ENCODE results near the gene TIMP1. TPM values are rescaled to one million over a fixed set of nuclear protein-coding genes. Genes with fewer than 3 reads are reported as not detected.
A peak's percentile ranks its signal among the peaks of the same experiment; 100 is the strongest.

TIMP1 gene
- total and polyA plus RNA-seq, 10 of the 15 experiments (the other 5 are each of a cell fraction or from before 2014, with no cell fraction given) = 101 to 341 (median 134) TPM

DNA sequence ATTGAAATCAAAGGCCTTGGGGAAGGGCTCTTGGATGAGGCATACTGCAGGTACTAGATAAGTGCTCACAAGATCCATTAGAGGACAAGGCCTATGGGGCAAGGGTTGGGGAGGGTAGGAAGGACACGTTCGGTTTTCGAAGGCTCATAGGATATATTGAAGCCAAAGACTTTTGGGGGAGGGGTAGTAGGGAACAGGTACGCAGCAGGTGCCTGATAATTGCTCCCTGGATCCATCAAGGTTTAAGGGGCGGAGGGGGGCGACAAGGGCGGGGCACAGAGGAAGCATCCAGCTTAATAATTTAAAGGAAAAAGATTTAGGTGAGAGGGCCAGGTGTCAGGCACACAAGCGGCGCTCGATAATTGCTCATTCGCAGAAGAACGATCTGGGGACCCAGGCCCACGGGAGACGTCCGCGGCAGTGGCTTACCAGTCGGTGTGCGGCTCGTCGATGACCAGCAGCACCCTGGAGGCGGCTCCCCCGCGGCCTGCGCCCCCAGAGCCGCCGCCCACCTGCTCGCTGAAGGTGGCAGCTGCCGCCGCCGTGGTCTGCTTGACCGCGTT is 36.8 kb downstream of the TIMP1 start:
- SMC1A ChIA-PET (ENCODE audit: uncharacterized antibody, unreplicated experiment) = interaction anchor here (1.3 kb wide), 1 partner anchor 37 kb away, joined by 3 read pairs; the partner anchor contains the start of gene TIMP1
- Histone ChIP-seq H4K20me1 (ENCODE audit: control insufficient read depth, insufficient read depth) (no peaks in the 10 kb centered on the region; the same call in 1 of the 2 replicates), H3K9ac (ENCODE audit: control insufficient read depth, insufficient read depth, low read length) (no peak overlapping the region), H3K79me2 (ENCODE audit: control insufficient read depth, insufficient read depth, low read length) (no peaks in the 10 kb centered on the region), H3K4me2 (ENCODE audit: control insufficient read depth, insufficient read depth) (peak overlapping the region; percentile 3; the same call in 1 of the 2 replicates), H3K27ac (ENCODE audit: control insufficient read depth, insufficient read depth) (no peak overlapping the region), H3K4me1 (ENCODE audit: control insufficient read depth, insufficient read depth, low read length) (no peaks in the 10 kb centered on the region), H2AFZ (ENCODE audit: control insufficient read depth, low read depth, low read length) (no peak overlapping the region), H3K36me3 (ENCODE audit: control insufficient read depth in 2 of 2, insufficient read depth in 2 of 2, low read length in 1 of 2) (no peaks in the 10 kb centered on the region), H3K4me3 (no peak overlapping the region), H3K9me3 (replicated peaks; ENCODE audit: control insufficient read depth, insufficient read depth, low read length) (no peaks in the 10 kb centered on the region; the same call in 2 of the 3 replicates), H3K27me3 (replicated peaks in 1 of 2; ENCODE audit: control insufficient read depth in 2 of 2, insufficient read depth in 2 of 2, low read length in 1 of 2) (no peaks in the 10 kb centered on the region)
- CTCF ChIA-PET = interaction anchor here (1.2 to 1.4 kb wide), 2 partner anchors 10 to 25 kb away, joined by 3 to 4 read pairs; no protein-coding TSS in a partner anchor
- DNase-seq (ENCODE audit: low read depth, low spot score) (no peak), ATAC-seq (no peak), FAIRE-seq (no peak)
- intact Hi-C loops (cut with micrococcal nuclease; ENCODE audit: unreplicated experiment) = no loop called here
- BruUV-seq (replicated peaks) = no TSS peak
- POLR2A ChIA-PET = no interaction called here
- 63% methylated on average over 23 of the region's 32 CpGs for WGBS (ENCODE audit: insufficient coverage, insufficient replicate concordance, low lambda C conversion rate, missing lambda C conversion rate)
- in situ Hi-C loops (cut with MboI) = no loop called here
- RAD21 ChIA-PET (ENCODE audit: unreplicated experiment) = no interaction called here
- TF ChIP-seq, protein P1, sequence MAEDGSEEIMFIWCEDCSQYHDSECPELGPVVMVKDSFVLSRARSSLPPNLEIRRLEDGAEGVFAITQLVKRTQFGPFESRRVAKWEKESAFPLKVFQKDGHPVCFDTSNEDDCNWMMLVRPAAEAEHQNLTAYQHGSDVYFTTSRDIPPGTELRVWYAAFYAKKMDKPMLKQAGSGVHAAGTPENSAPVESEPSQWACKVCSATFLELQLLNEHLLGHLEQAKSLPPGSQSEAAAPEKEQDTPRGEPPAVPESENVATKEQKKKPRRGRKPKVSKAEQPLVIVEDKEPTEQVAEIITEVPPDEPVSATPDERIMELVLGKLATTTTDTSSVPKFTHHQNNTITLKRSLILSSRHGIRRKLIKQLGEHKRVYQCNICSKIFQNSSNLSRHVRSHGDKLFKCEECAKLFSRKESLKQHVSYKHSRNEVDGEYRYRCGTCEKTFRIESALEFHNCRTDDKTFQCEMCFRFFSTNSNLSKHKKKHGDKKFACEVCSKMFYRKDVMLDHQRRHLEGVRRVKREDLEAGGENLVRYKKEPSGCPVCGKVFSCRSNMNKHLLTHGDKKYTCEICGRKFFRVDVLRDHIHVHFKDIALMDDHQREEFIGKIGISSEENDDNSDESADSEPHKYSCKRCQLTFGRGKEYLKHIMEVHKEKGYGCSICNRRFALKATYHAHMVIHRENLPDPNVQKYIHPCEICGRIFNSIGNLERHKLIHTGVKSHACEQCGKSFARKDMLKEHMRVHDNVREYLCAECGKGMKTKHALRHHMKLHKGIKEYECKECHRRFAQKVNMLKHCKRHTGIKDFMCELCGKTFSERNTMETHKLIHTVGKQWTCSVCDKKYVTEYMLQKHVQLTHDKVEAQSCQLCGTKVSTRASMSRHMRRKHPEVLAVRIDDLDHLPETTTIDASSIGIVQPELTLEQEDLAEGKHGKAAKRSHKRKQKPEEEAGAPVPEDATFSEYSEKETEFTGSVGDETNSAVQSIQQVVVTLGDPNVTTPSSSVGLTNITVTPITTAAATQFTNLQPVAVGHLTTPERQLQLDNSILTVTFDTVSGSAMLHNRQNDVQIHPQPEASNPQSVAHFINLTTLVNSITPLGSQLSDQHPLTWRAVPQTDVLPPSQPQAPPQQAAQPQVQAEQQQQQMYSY (CRISPR knock-in tag; IDR thresholded peaks at IDR 0.05) = no peak
- TF ChIP-seq BMI1 (IDR thresholded peaks at IDR 0.05; ENCODE audit: borderline replicate concordance) = no peak
- TF ChIP-seq WRNIP1 (IDR thresholded peaks at IDR 0.05; ENCODE audit: borderline replicate concordance, low read depth, low read length) = no peak
- no peak for TF ChIP-seq SUPT20H (IDR thresholded peaks at IDR 0.05; ENCODE audit: borderline replicate concordance, control insufficient read depth, low read depth, low read length)
- TF ChIP-seq, protein P2, sequence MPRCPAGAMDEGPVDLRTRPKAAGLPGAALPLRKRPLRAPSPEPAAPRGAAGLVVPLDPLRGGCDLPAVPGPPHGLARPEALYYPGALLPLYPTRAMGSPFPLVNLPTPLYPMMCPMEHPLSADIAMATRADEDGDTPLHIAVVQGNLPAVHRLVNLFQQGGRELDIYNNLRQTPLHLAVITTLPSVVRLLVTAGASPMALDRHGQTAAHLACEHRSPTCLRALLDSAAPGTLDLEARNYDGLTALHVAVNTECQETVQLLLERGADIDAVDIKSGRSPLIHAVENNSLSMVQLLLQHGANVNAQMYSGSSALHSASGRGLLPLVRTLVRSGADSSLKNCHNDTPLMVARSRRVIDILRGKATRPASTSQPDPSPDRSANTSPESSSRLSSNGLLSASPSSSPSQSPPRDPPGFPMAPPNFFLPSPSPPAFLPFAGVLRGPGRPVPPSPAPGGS (IDR thresholded peaks at IDR 0.05; ENCODE audit: borderline replicate concordance, insufficient read depth, low read depth, low read length, poor library complexity, severe bottlenecking) = no peak
- TF ChIP-seq IRF4 (IDR thresholded peaks at IDR 0.05; ENCODE audit: low read depth, low read length) = no peak
- TF ChIP-seq, protein P3, sequence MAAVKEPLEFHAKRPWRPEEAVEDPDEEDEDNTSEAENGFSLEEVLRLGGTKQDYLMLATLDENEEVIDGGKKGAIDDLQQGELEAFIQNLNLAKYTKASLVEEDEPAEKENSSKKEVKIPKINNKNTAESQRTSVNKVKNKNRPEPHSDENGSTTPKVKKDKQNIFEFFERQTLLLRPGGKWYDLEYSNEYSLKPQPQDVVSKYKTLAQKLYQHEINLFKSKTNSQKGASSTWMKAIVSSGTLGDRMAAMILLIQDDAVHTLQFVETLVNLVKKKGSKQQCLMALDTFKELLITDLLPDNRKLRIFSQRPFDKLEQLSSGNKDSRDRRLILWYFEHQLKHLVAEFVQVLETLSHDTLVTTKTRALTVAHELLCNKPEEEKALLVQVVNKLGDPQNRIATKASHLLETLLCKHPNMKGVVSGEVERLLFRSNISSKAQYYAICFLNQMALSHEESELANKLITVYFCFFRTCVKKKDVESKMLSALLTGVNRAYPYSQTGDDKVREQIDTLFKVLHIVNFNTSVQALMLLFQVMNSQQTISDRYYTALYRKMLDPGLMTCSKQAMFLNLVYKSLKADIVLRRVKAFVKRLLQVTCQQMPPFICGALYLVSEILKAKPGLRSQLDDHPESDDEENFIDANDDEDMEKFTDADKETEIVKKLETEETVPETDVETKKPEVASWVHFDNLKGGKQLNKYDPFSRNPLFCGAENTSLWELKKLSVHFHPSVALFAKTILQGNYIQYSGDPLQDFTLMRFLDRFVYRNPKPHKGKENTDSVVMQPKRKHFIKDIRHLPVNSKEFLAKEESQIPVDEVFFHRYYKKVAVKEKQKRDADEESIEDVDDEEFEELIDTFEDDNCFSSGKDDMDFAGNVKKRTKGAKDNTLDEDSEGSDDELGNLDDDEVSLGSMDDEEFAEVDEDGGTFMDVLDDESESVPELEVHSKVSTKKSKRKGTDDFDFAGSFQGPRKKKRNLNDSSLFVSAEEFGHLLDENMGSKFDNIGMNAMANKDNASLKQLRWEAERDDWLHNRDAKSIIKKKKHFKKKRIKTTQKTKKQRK (IDR thresholded peaks at IDR 0.05; ENCODE audit: low read depth, low read length) = no peak
- no peak for TF ChIP-seq KLF5 (IDR thresholded peaks at IDR 0.05; ENCODE audit: partially characterized antibody)
- no peak for TF ChIP-seq NFIC (IDR thresholded peaks at IDR 0.05; ENCODE audit: low read depth, low read length)

Measured in GM12878 (cell line).